HG03097 (cell line): ENCODE results near the gene IGSF3.

Source experiments
- ATAC-seq: cut with Tn5 transposase; IDR thresholded peaks from one replicate; pipeline ENCODE4 v1.9.1; 2021; ENCODE audit not compliant: unreplicated experiment, low FRiP score

Gene IGSF3

GRCh38 chr1:116532671-116533428, 134.7 kb downstream of the IGSF3 start:
- no peak for ATAC-seq

- ATAC-seq: no peak
Observed at GRCh38 chr1:116531917-116532316, 135.6 kb downstream of the IGSF3 start.

GRCh38 chr1:116529681-116530080, 137.9 kb downstream of the IGSF3 start:
- no peak for ATAC-seq

GRCh38 chr1:116529199-116529631, 138.3 kb downstream of the IGSF3 start:
- ATAC-seq: no peak

- no peak for ATAC-seq
Observed at GRCh38 chr1:116528329-116529083, 139.0 kb downstream of the IGSF3 start.

- no peak for ATAC-seq
Observed at GRCh38 chr1:116525440-116525839, 142.1 kb downstream of the IGSF3 start.
